Thoracic aorta (tissue), 2 donors: ENCODE data around the gene ASCL2. TPM values are rescaled to one million over a fixed set of nuclear protein-coding genes. Genes with fewer than 3 reads are reported as not detected.

Experiments used
- ATAC-seq: fragments of 150-250 bp; one replicate; pipeline ENCODE4 v1.8.0; 2017; ENCODE audit warnings: low read depth; ENCODE audit not compliant: insufficient number of reproducible peaks, low FRiP score
- DNase-seq: peaks from one replicate; pipeline ENCODE4 v3.0.0-alpha.2; 2020; ENCODE audit warnings: low spot score
- H3K27ac ChIP-seq, 2 donors: fragments of 200-600 bp; sonication (generic); 1 replicate in 1 of 2; 2 replicates in 1 of 2; pipeline ENCODE4 v1.5.1; 2016; ENCODE audit warnings: mild to moderate bottlenecking in 2 of 2, moderate library complexity in 2 of 2
- H3K27me3 ChIP-seq: fragments of 200-600 bp; sonication (generic); replicated peaks from 2 replicates; pipeline ENCODE4 v1.6.0; 2016; ENCODE audit warnings: mild to moderate bottlenecking; ENCODE audit not compliant: insufficient read depth
- H3K36me3 ChIP-seq: fragments of 200-600 bp; sonication (generic); one replicate; pipeline ENCODE4 v1.5.1; 2016
- H3K4me1 ChIP-seq, 2 donors: fragments of 200-600 bp; sonication (generic); 1 replicate in 1 of 2; 2 replicates in 1 of 2; pipeline versions ENCODE4 v1.5.1 to v1.6.0; 2016; ENCODE audit warnings: low read depth in 2 of 2, mild to moderate bottlenecking in 1 of 2; ENCODE audit not compliant: control insufficient read depth in 1 of 2
- H3K4me3 ChIP-seq: fragments of 200-600 bp; sonication (generic); 2 replicates; pipeline ENCODE4 v1.5.1; 2016; ENCODE audit warnings: mild to moderate bottlenecking
- H3K9me3 ChIP-seq: fragments of 200-600 bp; sonication (generic); 2 replicates; pipeline ENCODE4 v1.5.1; 2016
- CTCF ChIP-seq: fragments of 200-600 bp; sonication (generic); IDR thresholded peaks from one replicate; pipeline ENCODE4 v1.5.1; 2019; ENCODE audit warnings: antibody characterized with exemption
- total RNA-seq, 2 donors: library from RNA; depleted of rRNA; stranded (reverse); fragments of >200 nt; gene quantifications; one replicate each; pipeline versions ENCODE4 v1.1.0 to v1.2.3, GENCODE V29; 2016

ASCL2 gene
- total RNA-seq, 2 donors from 2014 or later, result 0.41 to 0.78 TPM

GRCh38 chr11:2235588-2236326 lies 34.6 kb downstream of the ASCL2 start:
- Histone ChIP-seq H3K27ac (no peak overlapping the region), H3K36me3 (no peaks in the 10 kb centered on the region), H3K4me3 (no peak overlapping the region), H3K4me1 (no peaks in the 10 kb centered on the region), H3K27me3 (no peaks in the 10 kb centered on the region), H3K9me3 (no peaks in the 10 kb centered on the region)
- DNase-seq (no peak), ATAC-seq (no peak)
- TF ChIP-seq CTCF, result no peak

GRCh38 chr11:2234963-2235362 lies 35.4 kb downstream of the ASCL2 start:
- TF ChIP-seq CTCF, result no peak

GRCh38 chr11:2233693-2234455 lies 36.5 kb downstream of the ASCL2 start:
- Histone ChIP-seq H3K27me3 (no peaks in the 10 kb centered on the region), H3K4me1 (no peaks in the 10 kb centered on the region), H3K36me3 (no peaks in the 10 kb centered on the region), H3K9me3 (peaks cover 7% of the 10 kb centered on the region), H3K4me3 (no peak overlapping the region), H3K27ac (no peak overlapping the region)
- no peak for TF ChIP-seq CTCF
- DNase-seq (no peak), ATAC-seq (no peak)

More at GRCh38 chr11:2234963-2235362, 35.4 kb downstream of the ASCL2 start:
- DNase-seq (no peak), ATAC-seq (no peak)
- H3K9me3 ChIP-seq, result peaks cover 6% of the 10 kb centered on the region
- no peak overlapping the region for H3K27ac ChIP-seq
- H3K27me3 ChIP-seq, result no peaks in the 10 kb centered on the region
- no peaks in the 10 kb centered on the region for H3K36me3 ChIP-seq
- no peak overlapping the region for H3K4me3 ChIP-seq
- H3K4me1 ChIP-seq, result no peaks in the 10 kb centered on the region

- DNase-seq (no peak), ATAC-seq (no peak)
- H3K36me3 ChIP-seq, result no peaks in the 10 kb centered on the region
- H3K27ac ChIP-seq, result no peak overlapping the region
- peaks cover 7% of the 10 kb centered on the region for H3K9me3 ChIP-seq
- no peak overlapping the region for H3K4me3 ChIP-seq
- TF ChIP-seq CTCF, result no peak
- no peaks in the 10 kb centered on the region for H3K27me3 ChIP-seq
- H3K4me1 ChIP-seq, result no peaks in the 10 kb centered on the region
Observed at GRCh38 chr11:2229713-2230297, 40.6 kb downstream of the ASCL2 start.

GRCh38 chr11:2224254-2224653 lies 46.1 kb downstream of the ASCL2 start:
- ATAC-seq, result no peak
- no peaks in the 10 kb centered on the region for H3K4me1 ChIP-seq
- H3K36me3 ChIP-seq, result no peaks in the 10 kb centered on the region
- H3K4me3 ChIP-seq, result no peak overlapping the region
- no peak for DNase-seq
- no peak for TF ChIP-seq CTCF
- H3K27ac ChIP-seq, result no peak overlapping the region
- H3K27me3 ChIP-seq, result no peaks in the 10 kb centered on the region
- H3K9me3 ChIP-seq, result no peaks in the 10 kb centered on the region
